Muscle of back (tissue), 11 donors: ENCODE results near the gene ITPKB. TPM values are rescaled to one million over a fixed set of nuclear protein-coding genes. Genes with fewer than 3 reads are reported as not detected.

Experiments
- DNase-seq, 3 donors: peaks; one replicate each; pipeline versions ENCODE4 v3.0.0 to v3.0.0-alpha.2; 2013
- polyA plus RNA-seq, 10 donors: library from polyadenylated mRNA; unstranded; fragments of 120-200 nt; gene quantifications; one replicate each; pipeline ENCODE4 v1.2.1, GENCODE V29; 2013; ENCODE audit not compliant: insufficient read length in 10 of 10

ITPKB gene
- polyA plus RNA-seq, 10 donors, result 21.1 to 30.5 (median 24.7) TPM

DNA sequence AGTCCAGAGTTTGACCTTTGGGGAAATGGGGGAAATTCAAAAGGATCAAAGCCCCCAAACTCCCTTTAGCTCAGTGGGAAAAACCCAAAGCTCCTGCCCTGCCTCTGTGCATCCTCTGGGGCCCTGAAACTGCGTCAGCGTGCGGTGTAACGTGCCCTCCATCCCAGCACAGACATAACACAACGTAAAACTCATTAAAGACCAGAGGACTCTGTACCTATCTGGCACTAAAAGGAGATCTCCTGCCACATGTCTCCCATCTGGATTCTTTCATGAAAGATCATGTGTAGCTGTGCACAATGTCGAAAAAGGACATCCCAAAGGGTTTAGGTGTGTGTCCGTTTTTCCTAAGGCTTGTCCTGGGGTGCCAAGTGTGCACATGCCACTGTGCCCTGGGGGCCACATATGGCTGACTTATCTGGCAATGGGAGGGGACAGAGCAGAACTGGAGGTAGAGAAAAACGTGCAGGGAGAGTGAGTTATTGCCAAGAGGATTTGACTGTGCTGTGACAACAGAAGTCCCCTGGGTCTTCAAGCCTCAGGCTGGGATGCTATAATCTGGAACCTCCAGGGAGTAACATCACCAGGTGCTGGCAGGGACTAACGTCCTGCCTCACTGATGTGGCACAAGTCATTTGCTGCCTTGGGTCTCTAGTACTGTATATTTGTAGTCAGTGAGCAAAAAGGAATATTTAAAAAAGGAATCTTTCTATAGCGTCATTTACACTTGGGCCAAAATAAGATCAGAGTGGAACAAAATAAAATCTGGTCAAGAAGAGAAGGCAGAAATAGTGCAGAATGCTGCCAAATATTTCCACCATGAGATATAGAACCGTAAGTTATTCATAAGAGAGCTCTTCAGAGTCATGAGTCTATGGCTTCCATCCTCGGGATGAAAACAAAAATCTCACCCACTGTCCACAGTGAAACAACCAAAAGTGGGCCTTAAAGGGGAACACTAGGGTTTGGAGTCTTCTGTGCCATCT, 52.3 kb downstream of the ITPKB start:
- peak in 2 of 3 donors; percentile 75 to 84 for DNase-seq

DNA sequence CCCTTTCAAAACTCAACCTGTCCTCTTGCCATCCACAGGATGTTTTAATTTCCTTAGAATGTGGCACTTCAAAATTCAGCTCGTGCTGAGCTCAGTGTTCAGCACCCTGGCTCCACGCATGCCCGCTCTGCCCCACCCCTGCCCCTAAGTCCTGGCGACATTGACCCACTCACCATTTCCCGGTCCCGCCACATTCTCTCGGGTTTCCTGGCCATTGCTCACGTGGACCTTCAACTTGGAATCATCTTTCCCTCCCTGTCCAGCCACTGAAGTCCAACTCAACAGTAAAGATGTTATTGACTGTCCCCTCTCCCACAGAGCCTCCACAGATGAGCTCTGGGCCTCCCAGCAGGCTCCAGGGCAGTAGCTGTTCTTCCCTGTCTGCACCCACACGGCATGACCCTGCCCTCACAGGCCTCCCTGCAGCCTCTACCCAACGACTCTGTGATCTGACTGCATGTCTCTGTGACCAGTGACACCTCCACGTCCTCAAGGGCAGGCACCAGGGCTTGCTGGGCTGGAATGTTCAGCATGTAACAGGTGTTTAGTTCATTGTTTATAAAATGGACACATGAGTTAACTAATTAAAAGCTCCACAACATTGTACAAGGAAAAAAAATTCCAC, 53.8 kb downstream of the ITPKB start:
- no peak for DNase-seq

DNA sequence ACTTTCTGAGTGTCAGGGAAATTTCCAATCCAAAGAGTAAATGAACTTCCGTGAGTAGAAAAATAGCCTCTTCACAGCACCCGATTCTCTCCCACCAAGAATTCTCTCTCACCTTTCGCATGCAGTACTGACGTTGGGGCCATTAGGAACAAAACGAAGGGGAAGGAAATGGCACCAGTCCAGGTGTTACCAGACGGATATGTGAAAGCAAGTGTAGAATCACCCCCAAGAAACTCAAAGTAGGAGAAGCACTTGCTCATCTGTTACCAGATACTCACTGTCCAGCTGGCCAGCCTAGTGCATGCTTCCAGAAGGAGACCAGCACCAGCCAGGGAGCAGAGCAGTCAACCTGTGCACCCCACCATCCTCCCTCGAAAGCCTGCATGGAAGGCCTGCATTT, 55.1 kb downstream of the ITPKB start:
- DNase-seq, result no peak

DNA sequence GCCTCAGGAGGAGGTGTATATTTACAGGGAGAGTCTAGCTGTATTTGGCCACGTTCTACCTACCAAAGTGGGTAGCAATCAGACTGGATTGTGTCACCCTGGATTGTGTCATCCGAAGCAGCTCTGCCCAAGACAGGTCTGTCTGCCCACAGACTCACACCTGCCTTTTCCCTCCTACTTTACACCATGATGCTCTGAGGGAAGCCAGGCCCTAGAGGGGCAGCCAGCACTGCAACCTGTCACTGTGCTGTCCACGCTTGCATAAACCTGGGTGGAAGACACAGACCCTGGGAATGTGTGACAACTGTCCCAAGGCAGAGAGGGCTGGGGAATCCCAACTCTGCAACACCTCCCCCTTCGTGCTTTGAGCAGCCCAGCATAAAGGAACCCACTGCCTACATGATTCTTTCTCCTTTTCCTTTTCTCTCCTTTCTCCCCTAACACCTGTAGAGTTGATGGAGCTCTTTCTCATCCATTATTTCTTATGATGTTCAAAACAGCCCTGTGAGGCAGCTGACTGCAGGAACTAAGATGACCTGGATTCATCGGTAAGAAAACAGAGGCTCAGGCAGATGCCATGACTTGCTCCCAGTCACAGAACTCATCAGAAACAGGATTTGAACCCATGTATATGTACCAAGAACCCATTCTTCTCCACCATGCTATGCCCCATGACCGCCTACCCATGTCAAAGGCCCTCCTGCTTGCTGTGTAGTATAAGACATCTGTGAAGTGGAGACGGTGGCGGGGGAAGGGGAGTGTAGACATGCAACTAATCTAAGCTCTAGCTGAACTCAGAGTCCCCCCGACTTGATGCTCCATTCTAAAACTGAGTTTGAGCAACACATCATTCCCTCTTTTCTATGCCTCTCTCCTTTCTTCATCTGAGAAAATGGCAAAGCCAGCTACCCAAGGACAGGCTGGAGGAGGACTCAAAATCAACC, 55.9 kb downstream of the ITPKB start:
- no peak for DNase-seq

DNA sequence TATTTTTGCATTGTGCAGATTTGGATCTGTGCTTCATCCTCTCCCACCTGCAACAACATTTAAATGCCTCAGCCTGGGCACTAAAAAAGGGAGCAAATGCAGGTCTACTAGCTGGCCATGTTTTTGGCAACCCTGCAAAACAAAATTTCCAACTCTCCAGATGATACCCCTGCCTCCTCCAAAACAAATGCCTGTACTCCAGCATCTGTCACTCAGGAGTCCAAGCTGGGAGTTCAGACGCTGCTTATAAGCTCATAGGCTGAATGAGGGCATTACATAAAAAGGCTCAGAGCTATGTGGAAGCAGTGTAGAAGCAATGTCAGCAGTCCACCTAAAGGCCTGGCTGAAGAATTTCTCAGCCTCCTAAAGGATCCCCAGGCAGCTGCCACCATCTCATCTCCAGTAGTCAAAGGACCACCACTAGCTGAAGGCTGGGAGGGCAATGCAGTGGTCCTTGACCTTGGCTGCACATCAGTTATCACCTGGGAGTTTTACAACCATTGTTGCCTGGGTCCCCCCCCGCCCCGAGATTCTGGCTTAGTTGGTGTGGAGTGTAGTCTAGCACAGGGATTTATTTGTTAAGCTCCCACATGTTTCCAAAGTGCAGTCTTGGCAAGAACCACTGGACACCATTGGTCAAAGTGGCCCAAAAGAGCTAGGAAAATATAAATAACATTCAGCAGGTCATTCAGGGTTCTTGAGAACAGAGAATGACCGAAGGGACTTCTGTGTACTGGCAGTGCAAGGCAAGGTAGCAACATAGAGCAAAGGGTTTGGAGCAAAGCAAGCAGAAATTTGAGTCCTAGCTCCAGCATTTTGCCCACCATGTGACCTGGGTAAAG, 57.2 kb downstream of the ITPKB start:
- DNase-seq, result no peak

DNA sequence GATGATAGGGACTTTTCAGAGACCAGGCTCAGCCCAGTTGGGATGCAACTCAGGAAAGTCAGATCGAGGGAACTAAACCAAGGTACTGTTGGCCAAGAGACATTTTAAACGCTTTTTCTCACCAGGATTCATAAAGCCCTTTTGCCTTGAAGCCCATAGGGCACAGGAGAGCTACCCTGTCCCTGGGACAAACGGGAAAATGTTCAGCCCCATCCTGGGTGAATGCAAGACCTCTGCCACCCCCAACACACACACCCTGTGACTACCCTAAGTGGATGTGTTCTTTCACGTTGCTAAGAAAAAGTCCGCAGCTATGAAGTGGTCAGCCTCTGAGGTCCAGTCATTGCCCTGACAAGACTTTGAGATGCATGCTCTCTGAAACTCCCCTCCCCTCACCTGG, 58.4 kb downstream of the ITPKB start:
- DNase-seq, result no peak

DNA sequence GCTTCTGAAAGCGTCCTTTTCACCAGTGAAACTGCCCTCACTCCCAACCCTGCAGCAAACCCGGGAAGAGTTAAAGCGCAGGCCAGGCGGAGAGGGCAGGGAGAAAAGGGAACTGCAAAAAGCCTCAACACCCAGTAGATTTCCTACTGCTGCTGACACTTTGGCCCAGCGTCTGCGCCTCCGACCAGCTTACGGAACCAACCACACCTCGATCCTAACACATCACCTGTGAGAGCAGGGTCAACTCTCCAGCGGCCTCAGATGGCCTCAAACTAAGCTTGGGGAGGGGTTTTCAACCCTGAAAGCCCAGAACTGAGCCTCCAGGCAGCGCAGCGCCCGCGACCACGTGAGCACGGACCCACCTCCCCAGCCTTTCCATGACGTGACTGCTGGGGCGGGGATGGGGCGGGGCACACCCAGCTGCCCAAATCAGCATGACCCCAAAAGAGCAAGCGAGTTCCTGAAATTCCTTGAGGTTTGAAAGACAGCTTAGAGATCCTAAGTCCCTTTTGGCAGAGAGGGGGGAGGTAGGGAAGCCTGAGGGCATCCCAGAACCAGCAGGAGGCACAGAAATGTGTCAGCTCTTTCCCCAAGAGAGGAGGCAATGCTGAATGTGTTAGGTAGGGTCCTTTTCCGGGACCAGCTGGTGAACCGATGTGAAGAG, 59.1 kb downstream of the ITPKB start:
- peak; percentile 84 to 97 (median 93) for DNase-seq

DNA sequence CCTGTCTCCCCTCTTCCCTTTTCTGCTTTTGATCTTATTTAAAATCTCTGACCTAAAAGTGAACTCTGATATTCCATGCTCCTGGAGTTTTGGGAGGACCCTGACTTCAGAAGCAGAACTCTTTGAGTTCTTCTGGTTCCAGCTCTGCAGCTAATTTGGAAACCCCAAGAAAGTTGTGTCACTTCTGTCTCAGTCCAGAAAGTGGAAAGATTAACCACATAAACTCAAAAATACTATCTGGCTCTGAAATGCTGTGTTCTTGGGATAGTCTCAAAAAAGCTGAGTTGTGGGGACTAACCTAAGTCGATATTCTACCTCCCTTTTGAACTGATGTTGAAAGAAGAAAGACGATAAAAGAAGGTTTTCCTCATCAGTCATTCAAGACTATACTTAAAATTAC, 59.8 kb downstream of the ITPKB start:
- DNase-seq, result peak in 1 of 3 donors; percentile 60

DNA sequence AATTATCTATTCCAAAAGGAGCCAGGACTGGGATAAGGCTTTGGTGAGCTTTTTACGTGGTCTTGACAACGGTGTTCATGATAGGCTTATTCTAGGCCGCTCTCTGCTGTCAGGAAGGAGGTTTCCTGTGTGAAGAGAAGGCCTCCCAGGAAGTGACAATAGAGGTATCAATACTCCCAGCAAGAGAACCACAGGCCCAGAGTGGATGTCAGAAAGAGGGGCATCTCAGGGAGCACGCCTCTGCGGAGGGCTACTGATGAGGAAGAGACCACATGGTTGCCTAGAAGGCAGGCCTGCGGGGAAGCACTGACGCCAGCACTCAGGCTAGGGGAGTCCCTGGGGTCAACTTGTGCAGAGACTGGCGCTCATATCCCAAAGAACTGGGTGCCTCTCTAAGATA, 60.4 kb downstream of the ITPKB start:
- no peak for DNase-seq

DNA sequence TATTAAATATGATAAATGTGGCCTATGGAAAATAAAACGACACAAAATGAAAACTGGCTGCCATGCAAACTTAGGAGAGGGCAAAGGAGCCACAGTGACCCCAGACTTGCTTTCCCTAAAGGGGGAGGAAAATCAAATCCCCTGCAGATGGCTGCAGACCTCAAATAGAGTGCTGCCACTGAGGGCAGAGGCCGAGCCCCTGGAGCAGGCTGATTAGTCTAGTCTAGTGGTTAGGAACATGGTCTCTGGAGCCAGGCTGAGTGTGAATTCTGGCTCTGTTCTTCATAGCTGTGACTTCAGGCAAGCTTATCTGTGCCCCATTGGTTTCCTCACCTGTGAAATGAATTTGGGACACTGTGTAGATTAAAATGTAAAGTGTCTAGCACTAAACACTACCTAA, 60.8 kb downstream of the ITPKB start:
- no peak for DNase-seq

DNA sequence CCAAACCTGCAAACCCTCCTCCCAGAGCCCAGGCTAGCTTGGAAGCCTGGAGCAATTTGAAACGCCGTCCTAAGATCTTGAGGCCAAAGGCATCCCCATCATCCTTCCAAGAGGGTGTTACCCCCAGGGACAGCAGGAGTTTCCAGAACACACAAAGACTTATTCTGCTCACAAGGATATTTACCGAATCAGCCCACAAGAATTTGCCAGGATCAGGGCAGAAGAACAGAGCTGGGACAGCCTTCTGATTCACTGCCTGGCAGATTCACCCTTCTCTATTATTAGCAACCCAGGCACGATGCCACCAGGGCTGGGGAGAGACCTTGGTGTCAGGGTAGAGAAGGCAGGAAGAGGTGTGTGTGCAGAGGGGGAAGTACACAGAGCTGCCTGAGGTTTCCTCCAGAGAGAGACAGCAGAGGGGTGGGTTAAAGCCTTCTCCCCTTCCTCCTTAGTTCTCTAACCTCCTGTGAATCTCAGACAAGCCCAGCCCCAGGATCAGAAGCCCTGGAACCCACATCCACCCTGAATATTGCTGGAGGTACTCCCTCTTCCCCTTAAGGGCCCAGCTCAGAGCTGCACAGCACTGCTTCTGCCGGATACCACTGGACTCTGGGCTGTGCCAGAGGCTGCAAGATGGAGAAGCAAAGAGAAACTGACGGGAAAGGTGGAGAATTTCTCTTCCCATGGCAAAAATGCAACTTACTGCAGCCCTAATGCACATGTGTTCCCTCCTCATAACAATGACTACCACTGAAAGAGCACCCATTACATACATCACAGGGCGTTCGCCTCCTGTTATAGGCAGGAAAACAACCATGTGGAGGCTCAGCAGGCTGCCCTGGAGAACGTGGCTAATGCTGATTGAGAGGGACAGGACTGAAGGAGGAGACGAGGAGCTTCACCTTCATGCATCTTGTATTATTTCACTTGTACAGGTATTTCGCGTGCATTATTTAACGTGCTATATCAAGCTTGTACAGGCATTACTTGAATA, 61.8 kb downstream of the ITPKB start:
- DNase-seq, result peak in 2 of 3 donors; percentile 73 to 77

DNA sequence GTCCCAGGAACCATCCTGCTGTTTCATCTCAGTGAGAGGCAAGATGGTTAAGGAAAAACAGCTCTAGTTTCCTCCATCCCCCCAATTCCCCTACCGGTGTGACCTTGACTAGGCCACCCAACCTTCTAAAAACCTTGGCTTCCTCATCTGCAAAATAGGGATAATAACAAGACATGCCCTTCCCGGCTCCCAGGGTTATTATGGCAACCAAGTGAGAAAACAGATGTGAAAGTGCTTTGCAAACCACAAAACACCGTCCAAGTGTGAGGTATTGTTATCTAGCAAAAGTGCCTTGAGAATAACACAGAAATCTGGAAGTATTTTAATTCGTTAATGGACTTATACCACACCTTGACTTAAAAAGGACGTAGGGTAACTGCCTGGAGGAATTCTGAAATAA, 62.7 kb downstream of the ITPKB start:
- peak in 1 of 3 donors; percentile 67 for DNase-seq

DNA sequence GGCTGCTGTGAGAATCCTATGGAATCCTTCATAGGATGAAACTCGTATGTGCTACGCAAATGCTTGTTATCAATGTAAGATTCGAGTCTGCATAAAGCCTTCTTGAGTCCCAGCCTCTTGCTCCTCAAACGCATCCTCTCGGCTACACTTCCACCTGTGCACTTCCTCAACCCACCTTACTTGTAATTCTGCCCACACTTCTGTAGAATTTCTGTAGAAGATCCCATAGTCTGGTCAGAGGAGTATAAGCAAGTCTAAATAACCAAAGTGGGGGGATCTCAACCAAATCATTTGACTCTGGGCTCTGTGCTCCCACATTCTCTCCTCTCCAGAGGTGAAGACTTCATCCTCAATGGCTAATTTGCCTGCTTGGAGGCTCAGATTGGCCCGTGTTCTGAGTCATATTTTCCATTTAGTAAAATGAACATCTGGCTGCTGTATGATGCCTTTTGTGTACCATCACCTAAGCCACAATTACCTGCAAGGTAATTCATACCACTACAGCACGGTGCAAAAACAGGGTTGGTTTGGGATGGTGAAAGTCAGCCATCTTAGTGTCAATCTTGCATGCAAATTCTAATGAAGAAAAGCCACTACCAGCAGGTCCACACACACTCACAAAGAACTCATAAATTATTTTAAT, 63.2 kb downstream of the ITPKB start:
- no peak for DNase-seq

DNA sequence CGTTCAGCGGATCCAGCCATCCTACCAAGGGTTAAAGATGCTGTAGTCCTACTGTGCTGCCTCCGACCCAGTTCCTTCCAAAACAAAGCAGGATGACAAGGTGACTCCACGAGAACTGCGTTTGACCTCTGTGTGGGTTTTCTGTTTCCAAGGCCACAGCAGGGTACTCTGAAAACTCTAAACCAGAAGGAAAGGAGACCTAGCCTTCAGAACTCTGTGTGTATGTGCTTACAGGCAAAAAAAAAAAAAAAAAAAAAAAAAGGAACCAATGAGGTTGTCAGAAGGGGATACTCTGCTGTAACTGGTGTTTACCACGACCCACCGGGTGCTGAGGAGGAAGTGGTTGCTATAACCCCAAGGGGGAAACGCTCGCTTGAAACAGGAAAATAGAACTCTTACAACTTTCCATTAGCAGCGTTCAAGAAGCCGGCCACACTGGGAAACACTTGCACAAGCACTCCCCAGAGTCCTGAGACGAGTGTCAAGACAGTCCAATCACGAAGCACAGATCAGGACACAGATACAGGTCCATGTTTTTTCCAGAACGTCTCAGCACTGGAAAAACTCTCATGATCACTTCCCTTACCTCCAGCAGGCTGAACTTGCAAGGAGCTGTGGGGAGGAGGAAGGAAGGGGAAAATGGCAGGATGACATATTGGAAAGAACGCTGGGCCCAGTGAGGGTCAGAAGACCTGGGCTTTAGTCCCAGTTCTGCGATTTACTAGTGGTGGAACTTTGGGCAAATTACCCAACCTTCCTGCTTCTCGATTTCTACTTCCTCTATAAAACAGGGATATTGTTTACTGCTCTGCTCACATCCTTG, 64.0 kb downstream of the ITPKB start:
- peak in 1 of 3 donors; percentile 87 for DNase-seq

DNA sequence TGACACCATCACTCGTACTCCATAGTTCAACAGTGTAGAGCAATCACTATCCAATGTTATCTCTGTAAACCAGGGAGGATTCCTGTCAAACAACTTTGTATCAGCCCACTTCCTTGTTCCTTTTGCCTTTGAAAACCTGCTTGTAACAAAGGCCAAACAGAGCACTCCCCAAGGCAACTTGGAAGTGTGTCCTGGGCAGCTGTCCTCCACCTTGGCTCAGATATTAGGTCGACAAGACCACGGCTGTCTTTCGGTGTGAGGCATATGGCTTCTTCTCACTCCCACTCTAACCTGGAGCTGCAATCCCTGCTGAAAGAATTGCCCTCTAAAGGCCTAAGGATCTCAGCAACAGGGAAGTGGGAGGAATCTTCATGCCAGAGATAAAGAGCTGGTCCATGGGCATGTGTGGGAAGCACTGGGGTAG, 66.7 kb downstream of the ITPKB start:
- no peak for DNase-seq

DNA sequence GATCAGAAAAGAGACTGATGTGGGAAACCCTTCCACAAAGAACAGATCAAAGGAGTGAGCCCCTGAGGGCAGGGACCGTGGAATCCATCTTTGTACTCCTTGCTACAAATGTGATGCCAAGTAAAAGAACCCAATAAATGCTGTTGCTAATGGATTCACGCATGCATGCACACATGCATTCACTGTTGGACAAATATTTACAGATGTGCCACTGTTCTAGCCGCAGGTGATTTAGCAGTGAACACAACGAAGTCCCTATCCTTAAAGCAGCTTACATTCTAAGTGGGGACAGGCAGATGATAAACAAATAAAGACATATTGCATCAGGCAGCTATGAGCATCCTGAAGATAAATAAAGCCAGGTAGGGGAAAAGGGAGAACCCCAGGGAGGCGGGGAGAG, 67.8 kb downstream of the ITPKB start:
- DNase-seq, result no peak

DNA sequence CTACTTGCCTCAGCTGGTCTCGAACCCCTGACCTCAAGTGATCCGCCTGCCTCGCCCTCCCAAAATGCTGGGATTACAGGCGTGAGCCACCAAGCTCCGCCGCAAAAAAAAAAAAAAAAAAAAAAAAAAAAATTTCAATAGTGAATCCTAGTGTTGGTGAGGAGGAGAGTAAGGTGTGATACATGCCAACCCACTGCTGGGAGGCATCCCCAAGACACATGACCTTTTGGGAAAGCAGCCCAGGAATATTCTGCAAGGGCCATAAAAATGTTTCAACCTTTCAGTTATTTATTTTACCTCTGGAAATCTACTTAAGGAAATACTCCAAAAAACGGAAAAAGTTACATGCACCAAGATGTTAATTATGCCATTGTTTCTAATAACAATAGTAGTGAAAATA, 69.0 kb downstream of the ITPKB start:
- no peak for DNase-seq

DNA sequence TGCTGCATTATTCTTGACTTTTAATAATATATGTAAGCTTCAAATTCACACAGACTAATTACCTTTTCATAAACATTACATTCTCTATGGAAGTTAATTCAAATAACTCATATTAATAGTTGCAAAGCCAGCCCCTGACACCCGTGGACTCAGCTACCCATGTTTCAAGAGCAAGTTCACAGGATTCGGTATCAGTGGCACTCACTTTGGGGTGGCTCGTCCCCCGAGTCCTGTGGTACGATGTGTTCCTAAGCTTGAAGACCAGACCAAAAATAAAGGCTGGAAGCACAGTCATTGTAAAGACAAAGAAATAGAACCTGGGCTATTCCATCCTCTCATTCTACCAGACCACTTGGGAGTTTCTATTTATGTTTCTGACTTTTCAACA, 70.9 kb downstream of the ITPKB start:
- DNase-seq, result no peak
